IMR-90 (cell line): ENCODE data around the gene MPC2. TPM values are rescaled to one million over a fixed set of nuclear protein-coding genes. Genes with fewer than 3 reads are reported as not detected.

Source experiments
- ATAC-seq: fragments of 200-7000 bp; cut with Tn5 transposase; 2 replicates; pipeline ENCODE4 v1.9.1; 2020; ENCODE audit warnings: low read depth, mild to moderate bottlenecking, moderate library complexity
- BruUV-seq: library from RNA; stranded (reverse); fragments of 400-500 nt; replicated peaks from 2 replicates; lab custom pipeline; 2021; lab: Mats Ljungman, UMichigan
- CTCF ChIA-PET: fragments of 300-600 bp; formaldehyde crosslinking; extraction: SDS; loops from one replicate; lab custom pipeline; 2021; ENCODE audit warnings: antibody characterized with exemption; lab: Yijun Ruan, JAX
- POLR2A ChIA-PET: fragments of 300-600 bp; sonication (Branson Sonifier 250); formaldehyde crosslinking; loops from one replicate; lab custom pipeline; 2022; ENCODE audit warnings: antibody characterized with exemption; ENCODE audit not compliant: unreplicated experiment; lab: Charles Lee
- DNase-seq: peaks from one replicate; pipeline ENCODE4 v3.0.0; 2013
- H2AFZ ChIP-seq: replicated peaks from 2 replicates; pipeline ENCODE3; 2013; ENCODE audit warnings: low read length, mild to moderate bottlenecking; ENCODE audit not compliant: poor library complexity
- H2AK5ac ChIP-seq: 2 replicates; pipeline ENCODE4 v1.6.1; 2013; ENCODE audit warnings: low read depth, low read length, inconsistent platforms
- H2AK9ac ChIP-seq: replicated peaks from 2 replicates; pipeline ENCODE3; 2013; ENCODE audit warnings: mild to moderate bottlenecking, low read depth, low read length, moderate library complexity; ENCODE audit not compliant: poor library complexity
- H2BK120ac ChIP-seq: 2 replicates; pipeline ENCODE4 v1.6.1; 2013; ENCODE audit warnings: low read depth, low read length, inconsistent platforms
- H2BK15ac ChIP-seq: 3 replicates; pipeline ENCODE4 v1.6.1; 2013; ENCODE audit warnings: low read depth, low read length, inconsistent platforms
- H2BK20ac ChIP-seq: 2 replicates; pipeline ENCODE4 v1.6.1; 2013; ENCODE audit warnings: low read depth, mild to moderate bottlenecking, inconsistent platforms, low read length, moderate library complexity
- H2BK5ac ChIP-seq: 2 replicates; pipeline ENCODE4 v1.6.1; 2013; ENCODE audit warnings: mild to moderate bottlenecking, low read depth, low read length, inconsistent platforms; ENCODE audit not compliant: poor library complexity, severe bottlenecking
- H3K14ac ChIP-seq: replicated peaks from 2 replicates; pipeline ENCODE4 v1.6.1; 2013; ENCODE audit warnings: low read depth, low read length, inconsistent platforms
- H3K18ac ChIP-seq: 2 replicates; pipeline ENCODE4 v1.6.1; 2013; ENCODE audit warnings: low read depth, low read length, control low read depth
- H3K23ac ChIP-seq: 2 replicates; pipeline ENCODE4 v1.6.1; 2013; ENCODE audit warnings: low read depth, low read length, inconsistent platforms
- H3K27ac ChIP-seq: 2 replicates; pipeline ENCODE4 v1.5.1; 2013; ENCODE audit warnings: mild to moderate bottlenecking, control low read depth, low read length; ENCODE audit not compliant: insufficient read depth
- H3K27me3 ChIP-seq: 2 replicates; pipeline ENCODE4 v1.6.1; 2013; ENCODE audit warnings: low read length; ENCODE audit not compliant: control insufficient read depth, insufficient read depth
- H3K36me3 ChIP-seq: 2 replicates; pipeline ENCODE4 v1.6.1; 2013; ENCODE audit warnings: low read length, mixed read lengths; ENCODE audit not compliant: control insufficient read depth, insufficient read depth
- H3K4ac ChIP-seq: 2 replicates; pipeline ENCODE4 v1.6.1; 2013; ENCODE audit warnings: low read depth, low read length, inconsistent platforms
- H3K4me1 ChIP-seq: 2 replicates; pipeline ENCODE4 v1.6.1; 2013; ENCODE audit warnings: low read length, mixed read lengths; ENCODE audit not compliant: control insufficient read depth, insufficient read depth
- H3K4me2 ChIP-seq: 2 replicates; pipeline ENCODE4 v1.6.1; 2013; ENCODE audit warnings: low read depth, mild to moderate bottlenecking, control low read depth, low read length, moderate library complexity
- H3K4me3 ChIP-seq: 2 replicates; pipeline ENCODE4 v1.5.1; 2013; ENCODE audit warnings: low read depth, mild to moderate bottlenecking, control low read depth, low read length, moderate library complexity; ENCODE audit not compliant: insufficient read depth
- H3K56ac ChIP-seq: 2 replicates; pipeline ENCODE4 v1.6.1; 2013; ENCODE audit warnings: low read length, inconsistent platforms; ENCODE audit not compliant: insufficient read depth; ENCODE audit errors: extremely low read depth
- H3K79me1 ChIP-seq, 2 experiments: 2 replicates each; pipeline ENCODE4 v1.6.1; 2013; ENCODE audit warnings: low read length in 2 of 2, inconsistent platforms in 1 of 2, low read depth in 1 of 2
- H3K9ac ChIP-seq: 2 replicates; pipeline ENCODE4 v1.6.1; 2013; ENCODE audit warnings: low read depth, low read length, control low read depth
- H3K9me1 ChIP-seq: 2 replicates; pipeline ENCODE4 v1.6.1; 2013; ENCODE audit warnings: low read length, inconsistent platforms; ENCODE audit not compliant: insufficient read depth
- H3K9me3 ChIP-seq: 2 replicates; pipeline ENCODE4 v1.6.1; 2013; ENCODE audit warnings: low read length; ENCODE audit not compliant: control insufficient read depth, insufficient read depth
- H4K20me1 ChIP-seq: 2 replicates; pipeline ENCODE4 v1.6.1; 2013; ENCODE audit warnings: low read length, inconsistent platforms; ENCODE audit not compliant: insufficient read depth
- H4K5ac ChIP-seq: 2 replicates; pipeline ENCODE4 v1.6.1; 2013; ENCODE audit warnings: mild to moderate bottlenecking, low read depth, low read length, control low read depth
- H4K8ac ChIP-seq, 2 experiments: 2 replicates each; pipeline ENCODE4 v1.6.1; 2013; ENCODE audit warnings: low read depth in 2 of 2, low read length in 2 of 2, control low read depth in 1 of 2, inconsistent platforms in 1 of 2
- H4K91ac ChIP-seq: 2 replicates; pipeline ENCODE4 v1.6.1; 2013; ENCODE audit warnings: low read depth, low read length, inconsistent platforms; ENCODE audit not compliant: insufficient read depth
- BHLHE40 ChIP-seq: fragments of 150-350 bp; IDR thresholded peaks from 2 replicates; pipeline ENCODE4 v1.6.1; 2016; ENCODE audit warnings: mild to moderate bottlenecking, low read depth, low read length
- CEBPB ChIP-seq: IDR thresholded peaks from 2 replicates; pipeline ENCODE4 v1.6.1; 2012; ENCODE audit warnings: low read depth, low read length, improper control_type of control experiment
- CHD1 ChIP-seq: IDR thresholded peaks from 2 replicates; pipeline ENCODE4 v1.6.1; 2012; ENCODE audit warnings: low read depth, low read length, improper control_type of control experiment
- CTCF ChIP-seq: conservative IDR thresholded peaks from 2 replicates; pipeline ENCODE4 v1.5.1; 2012; ENCODE audit warnings: mild to moderate bottlenecking, low read depth, low read length, improper control_type of control experiment
- FOS ChIP-seq: fragments of 150-350 bp; IDR thresholded peaks from 2 replicates; pipeline ENCODE4 v1.6.1; 2016; ENCODE audit warnings: low read depth, low read length
- MAZ ChIP-seq: IDR thresholded peaks from 2 replicates; pipeline ENCODE4 v1.6.1; 2012; ENCODE audit warnings: low read depth, mild to moderate bottlenecking, low read length, improper control_type of control experiment, moderate library complexity, borderline replicate concordance
- MXI1 ChIP-seq: IDR thresholded peaks from 2 replicates; pipeline ENCODE4 v1.6.1; 2012; ENCODE audit warnings: low read depth, mild to moderate bottlenecking, low read length, moderate library complexity, borderline replicate concordance
- NFE2L2 ChIP-seq: fragments of 150-350 bp; IDR thresholded peaks from 2 replicates; pipeline ENCODE4 v1.6.1; 2016; ENCODE audit warnings: low read depth, mild to moderate bottlenecking, low read length
- RAD21 ChIP-seq: IDR thresholded peaks from 2 replicates; pipeline ENCODE4 v1.6.1; 2012; ENCODE audit warnings: low read length, improper control_type of control experiment
- RCOR1 ChIP-seq: IDR thresholded peaks from 2 replicates; pipeline ENCODE4 v1.6.1; 2012; ENCODE audit warnings: mild to moderate bottlenecking, low read length, improper control_type of control experiment; ENCODE audit not compliant: insufficient replicate concordance
- SMC3 ChIP-seq: fragments of 150-350 bp; IDR thresholded peaks from 2 replicates; pipeline ENCODE4 v1.6.1; 2016; ENCODE audit warnings: low read depth, mild to moderate bottlenecking, antibody characterized with exemption, low read length, moderate library complexity
- WGBS, 2 experiments: methylation state at CpG; one replicate each; pipeline versions ENCODE4 v1.1.5 to v1.1.7; 2013; ENCODE audit warnings: missing lambda C conversion rate in 2 of 2; ENCODE audit not compliant: insufficient read length in 1 of 2; ENCODE audit errors: extremely low coverage in 2 of 2; 5-methylcytosine and 5-hydroxymethylcytosine counted together
- dilution Hi-C: fragments of 300-500 bp; cut with HindIII; formaldehyde crosslinking; loops from one replicate; pipeline ENCODE4 v1.14.3; 2018; ENCODE audit warnings: low sequenced_read_pairs; ENCODE audit not compliant: unreplicated experiment
- in situ Hi-C: fragments of 300-500 bp; cut with MboI; formaldehyde crosslinking; loops from 3 replicates; pipeline ENCODE4 v1.14.3; 2019; ENCODE audit warnings: low sequenced_read_pairs, inconsistent platforms, mixed read lengths
- intact Hi-C: fragments of 100-400 bp; cut with micrococcal nuclease; formaldehyde crosslinking; loops from 2 replicates; pipeline ENCODE4 v1.10.0; 2022
- polyA plus RNA-seq, 3 experiments: library from polyadenylated mRNA; depleted of rRNA; stranded (reverse); fragments of >200 nt; gene quantifications; 2 replicates each; pipeline ENCODE4 v1.2.3, GENCODE V29; 2012; ENCODE audit warnings: low replicate concordance in 1 of 3
- total RNA-seq: library from RNA; depleted of rRNA; stranded (reverse); fragments of >200 nt; gene quantifications from 2 replicates; pipeline ENCODE4 v1.2.3, GENCODE V29; 2012

MPC2 gene
- total and polyA plus RNA-seq, 2 of the 4 experiments (the other 2 are of a cell fraction) = 35.0 to 42.9 TPM

- Histone ChIP-seq H3K4me2 (peak overlapping the region; percentile 13), H2BK15ac (no peak overlapping the region), H3K27ac (peak overlapping the region; percentile 36; the same call in 1 of the 2 replicates), H3K36me3 (no peaks in the 10 kb centered on the region), H2AK9ac (no peak overlapping the region), H3K79me1 (no peaks in the 10 kb centered on the region), H3K18ac (no peak overlapping the region), H3K27me3 (no peaks in the 10 kb centered on the region), H3K9ac (no peak overlapping the region), H2AFZ (peak overlapping the region; percentile 46), H3K56ac (no peak overlapping the region), H3K9me3 (peaks cover under 1% of the 10 kb centered on the region; the same call in 1 of the 2 replicates), H3K23ac (no peak overlapping the region), H4K91ac (no peak overlapping the region), H4K20me1 (peaks cover 10% of the 10 kb centered on the region), H4K5ac (no peak overlapping the region), H3K4me1 (peaks cover 11% of the 10 kb centered on the region), H2BK120ac (no peak overlapping the region), H2AK5ac (no peak overlapping the region), H3K14ac (no peak overlapping the region), H4K8ac (no peak overlapping the region), H3K4me3 (no peak overlapping the region), H3K4ac (no peak overlapping the region; the same call in 1 of the 2 replicates), H2BK5ac (peak overlapping the region; percentile 11), H3K9me1 (0 out of 2 replicates have a peak, but pooled peaks cover 2% of the 10 kb centered on the region), H2BK20ac (no peak overlapping the region; the same call in 1 of the 2 replicates)
- in situ Hi-C loops (no loop called here), dilution Hi-C loops (no loop called here), intact Hi-C loops (loop anchor here (2.0 to 5.0 kb wide), 2 partner anchors 30 to 102 kb away; no protein-coding TSS in a partner anchor)
- ChIA-PET POLR2A (no interaction called here), CTCF (interaction anchor here (1.0 to 1.5 kb wide), 2 partner anchors 9 to 178 kb away, joined by 3 to 4 read pairs; partner anchors contain the start of gene ADCY10)
- no CpG with 5 or more reads among the region's 4 CpGs for WGBS, 2 experiments
- peak; percentile 94 for ATAC-seq
- TF ChIP-seq MXI1 = no peak
- peak; percentile 33 for TF ChIP-seq SMC3
- TF ChIP-seq FOS = peak; percentile 55; the same call in 1 of the 2 replicates
- 0 out of 2 replicates have a peak, but pooled peaks have one; percentile 21 for TF ChIP-seq CTCF
- TF ChIP-seq NFE2L2 = no peak; the same call in 1 of the 2 replicates
- peak; percentile 41 for TF ChIP-seq RAD21
- peak; percentile 62; the same call in 1 of the 2 replicates for TF ChIP-seq CEBPB
- peak; percentile 17 for TF ChIP-seq RCOR1
- no peak for TF ChIP-seq CHD1
- peak; percentile 79 for TF ChIP-seq BHLHE40
- 0 out of 2 replicates have a peak, but pooled peaks have one; percentile 28 for TF ChIP-seq MAZ
- DNase-seq = peak; percentile 93
- BruUV-seq = no TSS peak
These were observed 32.2 kb downstream of the MPC2 start for GRCh38 chr1:167904652-167905130.
